Hepatocyte (in vitro differentiated cells): ENCODE results near the gene FBXO47.

Source experiments
- CTCF ChIP-seq: fragments of 200-600 bp; sonication (generic); IDR thresholded peaks from 2 replicates; pipeline ENCODE4 v1.5.1; 2016; ENCODE audit warnings: antibody characterized with exemption, mild to moderate bottlenecking; ENCODE audit not compliant: poor library complexity
- EZH2 ChIP-seq: fragments of 200-600 bp; sonication (generic); IDR thresholded peaks from 2 replicates; pipeline ENCODE4 v1.6.1; 2016; ENCODE audit warnings: antibody characterized with exemption, mild to moderate bottlenecking, borderline replicate concordance
- EZH2phosphoT487 ChIP-seq: fragments of 200-600 bp; sonication (generic); IDR thresholded peaks from one replicate; pipeline ENCODE4 v1.6.1; 2018; ENCODE audit warnings: antibody characterized with exemption, mild to moderate bottlenecking, low read depth, moderate library complexity; ENCODE audit not compliant: unreplicated experiment, severe bottlenecking

GRCh38 chr17:38969281-38969680, 2.1 kb upstream of the FBXO47 start:
- TF ChIP-seq EZH2, result no peak
- TF ChIP-seq CTCF, result no peak
- TF ChIP-seq EZH2phosphoT487, result no peak
